Nasal cavity respiratory epithelium epithelial cell of viscerocranial mucosa (primary cell): ENCODE results near the gene SERGEF. TPM values are rescaled to one million over a fixed set of nuclear protein-coding genes. Genes with fewer than 3 reads are reported as not detected.

ENCODE experiments used
- total RNA-seq: library from RNA; depleted of rRNA; stranded (reverse); fragments of >200 nt; gene quantifications from 2 replicates; pipeline ENCODE4 v1.2.3, GENCODE V29; 2014

SERGEF gene
- total RNA-seq = 19.7 and 26.3 TPM in 2 replicates

GRCh38 chr11:18012906-18013781 is at the start of gene SERGEF:
Gene SERGEF, minus strand, starts transcription at chr11:18013047. Its CDS starts 37 bp downstream, at chr11:18013010.

DNA sequence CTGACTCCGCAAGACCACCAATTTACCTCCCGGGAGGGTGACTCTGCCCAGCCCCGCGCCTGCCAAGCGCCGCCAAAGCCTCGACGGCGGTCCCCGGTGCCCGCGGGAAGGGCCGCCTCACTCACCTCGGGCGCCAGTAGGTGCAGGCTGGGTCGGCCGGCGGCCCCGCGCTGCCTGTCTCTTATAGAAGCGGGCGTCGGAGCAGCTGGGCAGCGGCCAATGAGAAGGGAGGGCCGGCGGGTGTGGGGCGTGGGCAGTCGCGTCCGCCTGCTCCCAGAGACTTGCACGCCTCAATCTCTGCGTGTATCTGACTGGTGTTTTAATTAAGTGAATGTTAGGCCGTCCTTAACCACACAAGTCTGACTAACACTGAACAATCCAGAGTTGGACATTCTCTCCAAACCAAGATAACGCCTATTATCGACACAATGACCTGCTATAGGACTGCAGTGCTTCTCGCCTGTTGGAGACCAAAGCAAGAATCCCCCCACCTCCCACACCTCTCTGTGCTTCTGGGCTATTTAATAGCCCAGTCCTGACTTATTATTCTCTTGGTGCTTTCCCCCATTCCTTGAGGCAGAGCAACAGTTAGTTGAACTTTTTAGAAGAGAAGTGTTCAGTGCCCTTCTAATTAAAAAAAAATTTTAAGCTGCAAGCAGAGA is 33.4 kb upstream of the SERGEF start, which contains the start of gene TPH1:
Gene TPH1, minus strand, starts transcription at position 154 of the 662 bp plus-strand sequence. CDS start 5,507 bp downstream, outside the sequence.

Other genes with a start within 250 kb of the SERGEF start
- under 0.01 and 0.07 TPM in 2 replicates for gene TPH1, start 33.2 kb upstream of the SERGEF start, total RNA-seq
- 16.7 and 17.2 TPM in 2 replicates for gene SAAL1, start 93.0 kb upstream of the SERGEF start, total RNA-seq
- under 0.01 and 0.21 TPM in 2 replicates for gene MRGPRX3, start 119.5 kb upstream of the SERGEF start, total RNA-seq
- gene MRGPRX4, start 159.8 kb upstream of the SERGEF start, total RNA-seq = not detected in 2 replicates
- 0.64 TPM in 1 of 2 replicates, not detected in the other for gene SAA4, start 223.8 kb upstream of the SERGEF start, total RNA-seq
- 1.7 and 37.6 TPM in 2 replicates for gene SAA2, start 235.6 kb upstream of the SERGEF start, total RNA-seq